ENCODE data around the gene ZKSCAN5. TPM values are rescaled to one million over a fixed set of nuclear protein-coding genes. Genes with fewer than 3 reads are reported as not detected.

The ZKSCAN5 gene
- total and polyA plus RNA-seq, 2 experiments from 2014 or later, result 4.6 to 13.4 TPM

GRCh38 chr7:99514050-99514449 lies 9.6 kb downstream of the ZKSCAN5 start:
- H3K27ac Mint-ChIP-seq, result no peak overlapping the region
- no peaks in the 10 kb centered on the region for H3K9me2 ChIP-seq (ENCODE audit: insufficient read depth)
- ATAC-seq, result no peak
- H3K36me3 ChIP-seq (ENCODE audit: insufficient read depth), result peaks cover 4% of the 10 kb centered on the region; the same call in 1 of the 2 replicates
- no peaks in the 10 kb centered on the region for H3K4me1 Mint-ChIP-seq
- H3K4me3 Mint-ChIP-seq, result no peak overlapping the region
- no peak overlapping the region for H3K4me3 ChIP-seq
- no peaks in the 10 kb centered on the region for H3F3A ChIP-seq (replicated peaks; ENCODE audit: low read depth)
- H3K27ac ChIP-seq (ENCODE audit: low read depth), result no peak overlapping the region
- peaks cover 8% of the 10 kb centered on the region; the same call in 1 of the 2 replicates for H4K20me1 ChIP-seq (replicated peaks; ENCODE audit: insufficient read depth)
- H3K4me1 ChIP-seq (ENCODE audit: insufficient read depth), result no peaks in the 10 kb centered on the region
- no peak overlapping the region for H2AFZ ChIP-seq
- no peaks in the 10 kb centered on the region for H3K27me3 ChIP-seq (ENCODE audit: insufficient read depth)
- peaks cover 17% of the 10 kb centered on the region for H3K79me2 ChIP-seq (replicated peaks; ENCODE audit: insufficient read depth)
- peaks cover 35% of the 10 kb centered on the region for H3K36me3 Mint-ChIP-seq (ENCODE audit: low read depth)
- no peaks in the 10 kb centered on the region for H3K9me3 Mint-ChIP-seq
- H3K27me3 Mint-ChIP-seq (ENCODE audit: insufficient read depth, low read depth, poor library complexity), result no peaks in the 10 kb centered on the region
- DNase-seq (ENCODE audit: low spot score), result no peak
- no peak overlapping the region for H3K4me2 ChIP-seq
- TF ChIP-seq JUNB (IDR thresholded peaks at IDR 0.05; ENCODE audit: unreplicated experiment), result no peak
- no peak for TF ChIP-seq CREB1 (CRISPR knock-in tag; IDR thresholded peaks at IDR 0.05; ENCODE audit: low read depth)
- TF ChIP-seq REST (IDR thresholded peaks at IDR 0.05; ENCODE audit: unreplicated experiment), result no peak
- no peak for TF ChIP-seq EZH2phosphoT487 (IDR thresholded peaks at IDR 0.05; ENCODE audit: unreplicated experiment)
- TF ChIP-seq ZNF462 (CRISPR knock-in tag; IDR thresholded peaks at IDR 0.05), result no peak
- no peak for TF ChIP-seq ETS1 (IDR thresholded peaks at IDR 0.05)
- TF ChIP-seq POLR2AphosphoS5 (IDR thresholded peaks at IDR 0.05; ENCODE audit: low read depth), result no peak
- TF ChIP-seq NANOG (IDR thresholded peaks at IDR 0.05; ENCODE audit: borderline replicate concordance), result no peak
- TF ChIP-seq CTCF (conservative IDR thresholded peaks at IDR 0.05; ENCODE audit: low read depth in 2 of 2), result no peak
- no peak for TF ChIP-seq ZNF114 (CRISPR knock-in tag; IDR thresholded peaks at IDR 0.05)
- no peak for TF ChIP-seq EZH2 (IDR thresholded peaks at IDR 0.05; ENCODE audit: low read depth, unreplicated experiment)
- no peak for TF ChIP-seq STAT1 (IDR thresholded peaks at IDR 0.05; ENCODE audit: unreplicated experiment)
- no peak for TF ChIP-seq ZNF331 (CRISPR knock-in tag; IDR thresholded peaks at IDR 0.05; ENCODE audit: low read depth)
